Panc1 (cell line): ENCODE data around the gene PREB.

Source experiments
- POLR2AphosphoS5 ChIP-seq: IDR thresholded peaks from 2 replicates; pipeline ENCODE4 v1.6.1; 2012; ENCODE audit warnings: mild to moderate bottlenecking, low read depth, low read length, moderate library complexity
- SIN3A ChIP-seq: IDR thresholded peaks from 2 replicates; pipeline ENCODE4 v1.6.1; 2012; ENCODE audit warnings: low read depth, mild to moderate bottlenecking, low read length, moderate library complexity, borderline replicate concordance; ENCODE audit not compliant: insufficient read depth
- TF ChIP-seq, protein P1 (sequence below): fragments of 450-650 bp; IDR thresholded peaks from 2 replicates; pipeline ENCODE4 v1.5.1; 2017; ENCODE audit warnings: mild to moderate bottlenecking
- TF ChIP-seq, protein P2 (sequence below), 2 experiments: IDR thresholded peaks; 2 replicates each; pipeline ENCODE4 v1.6.1; 2011 to 2012; ENCODE audit warnings: low read depth in 2 of 2, control low read depth in 1 of 2, low read length in 1 of 2, mild to moderate bottlenecking in 1 of 2, moderate library complexity in 1 of 2; ENCODE audit not compliant: insufficient read depth in 1 of 2

DNA sequence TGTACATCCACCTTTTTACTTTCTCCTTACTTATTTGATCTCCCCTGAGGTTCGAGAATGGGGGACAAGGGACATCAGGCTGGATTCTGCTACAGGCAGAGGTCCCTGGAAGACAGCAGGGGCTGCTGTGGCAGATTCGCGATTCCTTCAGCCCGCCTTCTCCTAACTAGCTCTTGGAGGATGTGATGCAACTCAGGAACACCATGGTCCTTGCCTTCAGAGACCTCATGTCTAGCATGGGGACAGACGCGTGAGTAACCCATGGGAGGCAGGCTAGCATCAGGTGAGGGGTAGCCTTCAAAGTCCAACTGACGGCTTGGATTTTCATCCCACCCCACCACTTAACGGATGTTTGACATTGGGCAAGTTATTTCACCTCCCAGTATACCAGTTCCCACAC lies 13.5 kb upstream of the PREB start:
- TF ChIP-seq, protein P1, sequence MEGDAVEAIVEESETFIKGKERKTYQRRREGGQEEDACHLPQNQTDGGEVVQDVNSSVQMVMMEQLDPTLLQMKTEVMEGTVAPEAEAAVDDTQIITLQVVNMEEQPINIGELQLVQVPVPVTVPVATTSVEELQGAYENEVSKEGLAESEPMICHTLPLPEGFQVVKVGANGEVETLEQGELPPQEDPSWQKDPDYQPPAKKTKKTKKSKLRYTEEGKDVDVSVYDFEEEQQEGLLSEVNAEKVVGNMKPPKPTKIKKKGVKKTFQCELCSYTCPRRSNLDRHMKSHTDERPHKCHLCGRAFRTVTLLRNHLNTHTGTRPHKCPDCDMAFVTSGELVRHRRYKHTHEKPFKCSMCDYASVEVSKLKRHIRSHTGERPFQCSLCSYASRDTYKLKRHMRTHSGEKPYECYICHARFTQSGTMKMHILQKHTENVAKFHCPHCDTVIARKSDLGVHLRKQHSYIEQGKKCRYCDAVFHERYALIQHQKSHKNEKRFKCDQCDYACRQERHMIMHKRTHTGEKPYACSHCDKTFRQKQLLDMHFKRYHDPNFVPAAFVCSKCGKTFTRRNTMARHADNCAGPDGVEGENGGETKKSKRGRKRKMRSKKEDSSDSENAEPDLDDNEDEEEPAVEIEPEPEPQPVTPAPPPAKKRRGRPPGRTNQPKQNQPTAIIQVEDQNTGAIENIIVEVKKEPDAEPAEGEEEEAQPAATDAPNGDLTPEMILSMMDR: no peak
- TF ChIP-seq POLR2AphosphoS5 (no peak), SIN3A (no peak)
- TF ChIP-seq, protein P2, sequence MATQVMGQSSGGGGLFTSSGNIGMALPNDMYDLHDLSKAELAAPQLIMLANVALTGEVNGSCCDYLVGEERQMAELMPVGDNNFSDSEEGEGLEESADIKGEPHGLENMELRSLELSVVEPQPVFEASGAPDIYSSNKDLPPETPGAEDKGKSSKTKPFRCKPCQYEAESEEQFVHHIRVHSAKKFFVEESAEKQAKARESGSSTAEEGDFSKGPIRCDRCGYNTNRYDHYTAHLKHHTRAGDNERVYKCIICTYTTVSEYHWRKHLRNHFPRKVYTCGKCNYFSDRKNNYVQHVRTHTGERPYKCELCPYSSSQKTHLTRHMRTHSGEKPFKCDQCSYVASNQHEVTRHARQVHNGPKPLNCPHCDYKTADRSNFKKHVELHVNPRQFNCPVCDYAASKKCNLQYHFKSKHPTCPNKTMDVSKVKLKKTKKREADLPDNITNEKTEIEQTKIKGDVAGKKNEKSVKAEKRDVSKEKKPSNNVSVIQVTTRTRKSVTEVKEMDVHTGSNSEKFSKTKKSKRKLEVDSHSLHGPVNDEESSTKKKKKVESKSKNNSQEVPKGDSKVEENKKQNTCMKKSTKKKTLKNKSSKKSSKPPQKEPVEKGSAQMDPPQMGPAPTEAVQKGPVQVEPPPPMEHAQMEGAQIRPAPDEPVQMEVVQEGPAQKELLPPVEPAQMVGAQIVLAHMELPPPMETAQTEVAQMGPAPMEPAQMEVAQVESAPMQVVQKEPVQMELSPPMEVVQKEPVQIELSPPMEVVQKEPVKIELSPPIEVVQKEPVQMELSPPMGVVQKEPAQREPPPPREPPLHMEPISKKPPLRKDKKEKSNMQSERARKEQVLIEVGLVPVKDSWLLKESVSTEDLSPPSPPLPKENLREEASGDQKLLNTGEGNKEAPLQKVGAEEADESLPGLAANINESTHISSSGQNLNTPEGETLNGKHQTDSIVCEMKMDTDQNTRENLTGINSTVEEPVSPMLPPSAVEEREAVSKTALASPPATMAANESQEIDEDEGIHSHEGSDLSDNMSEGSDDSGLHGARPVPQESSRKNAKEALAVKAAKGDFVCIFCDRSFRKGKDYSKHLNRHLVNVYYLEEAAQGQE (IDR thresholded peaks at IDR 0.05; ENCODE audit: insufficient read depth in 1 of 2, low read depth in 2 of 2, low read length in 1 of 2): no peak
